Measurements from ENCODE around the gene OLFM2.
"Not testable (repeated sequence)": the region's sequence is repeated elsewhere in the genome, so short reads cannot be mapped to it uniquely, and the experiment has no call there.

Gene OLFM2

GRCh38 chr19:9941231-9941630 is 4.9 kb upstream of the OLFM2 start:
- DNase-seq, result no peak

GRCh38 chr19:9940778-9941177 is 4.5 kb upstream of the OLFM2 start:
- no peak for DNase-seq

GRCh38 chr19:9939301-9939913 is 3.1 kb upstream of the OLFM2 start:
- no peak for DNase-seq

- no peak for DNase-seq
These were observed 691 bp upstream of the OLFM2 start for GRCh38 chr19:9937001-9937411.

GRCh38 chr19:9935506-9936325 is 599 bp downstream of the OLFM2 start:
- no peak for DNase-seq

GRCh38 chr19:9934132-9934950 is 2.0 kb downstream of the OLFM2 start:
- peak; percentile 17 to 51 for DNase-seq

GRCh38 chr19:9932835-9933234 is 3.5 kb downstream of the OLFM2 start:
- no peak for DNase-seq

GRCh38 chr19:9931629-9932028 is 4.7 kb downstream of the OLFM2 start:
- DNase-seq, result no peak

- DNase-seq, result no peak
These were observed 12.9 kb downstream of the OLFM2 start for GRCh38 chr19:9923440-9923839.

GRCh38 chr19:9922782-9923379 is 13.4 kb downstream of the OLFM2 start:
- DNase-seq, result not testable (repeated sequence)

- DNase-seq, result peak; percentile 32 to 61
These were observed 19.0 kb downstream of the OLFM2 start for GRCh38 chr19:9917321-9917720.

GRCh38 chr19:9916719-9917118 is 19.6 kb downstream of the OLFM2 start:
- DNase-seq, result no peak

GRCh38 chr19:9914315-9915207 is 21.8 kb downstream of the OLFM2 start:
- DNase-seq, result peak; percentile 63 to 82

- no peak for DNase-seq
These were observed 22.4 kb downstream of the OLFM2 start for GRCh38 chr19:9914001-9914314.

- peak in 1 of 2 experiments; percentile 29 for DNase-seq
These were observed 22.9 kb downstream of the OLFM2 start for GRCh38 chr19:9913237-9914000.

GRCh38 chr19:9912551-9913236 is 23.6 kb downstream of the OLFM2 start:
- no peak for DNase-seq

- DNase-seq, result no peak
These were observed 24.7 kb downstream of the OLFM2 start for GRCh38 chr19:9911524-9912185.

- no peak for DNase-seq
These were observed 25.7 kb downstream of the OLFM2 start for GRCh38 chr19:9910625-9911024.

- no peak for DNase-seq
These were observed 27.1 kb downstream of the OLFM2 start for GRCh38 chr19:9909251-9909650.

GRCh38 chr19:9906475-9907087 is 29.7 kb downstream of the OLFM2 start:
- no peak for DNase-seq

Data from NCI-H524 (cell line).